Keratinocyte (primary cell): ENCODE results near the gene SCRG1. TPM values are rescaled to one million over a fixed set of nuclear protein-coding genes. Genes with fewer than 3 reads are reported as not detected.

ENCODE experiments used
- DNase-seq: peaks from one replicate; pipeline ENCODE4 v3.0.0-alpha.2; 2011; ENCODE audit warnings: low read depth, missing footprints, low spot score
- FAIRE-seq: peaks from 2 replicates; lab custom pipeline; 2011; peaks lifted over from hg19 to GRCh38; lab: Jason Lieb, UNC
- H2AFZ ChIP-seq: 2 replicates; pipeline ENCODE4 v1.6.0; 2012; ENCODE audit warnings: low read length, control low read depth, inconsistent platforms; ENCODE audit not compliant: control insufficient read depth
- H3K27ac ChIP-seq: 2 replicates; pipeline ENCODE4 v1.5.1; 2011; ENCODE audit warnings: low read length; ENCODE audit not compliant: control insufficient read depth, insufficient read depth
- H3K27me3 ChIP-seq: 3 replicates; pipeline ENCODE4 v1.6.0; 2011; ENCODE audit warnings: low read length; ENCODE audit not compliant: control insufficient read depth, insufficient read depth; ENCODE audit errors: extremely low read depth
- H3K36me3 ChIP-seq, 2 experiments: 2 replicates in 1 of 2; 3 replicates in 1 of 2; pipeline ENCODE4 v1.5.1; 2011; ENCODE audit warnings: low read length in 2 of 2, mild to moderate bottlenecking in 1 of 2; ENCODE audit not compliant: control insufficient read depth in 2 of 2, insufficient read depth in 2 of 2; ENCODE audit errors: extremely low read depth in 1 of 2
- H3K4me1 ChIP-seq: 3 replicates; pipeline ENCODE4 v1.5.1; 2011; ENCODE audit warnings: low read length; ENCODE audit not compliant: control insufficient read depth, insufficient read depth; ENCODE audit errors: extremely low read depth
- H3K4me2 ChIP-seq: 3 replicates; pipeline ENCODE4 v1.6.0; 2011; ENCODE audit warnings: low read depth, low read length; ENCODE audit not compliant: control insufficient read depth, insufficient read depth; ENCODE audit errors: extremely low read depth
- H3K4me3 ChIP-seq, 3 experiments: fragments of 200-600 bp in 1 of 3; sonication (generic) in 1 of 3; 2 replicates in 2 of 3; 3 replicates in 1 of 3; pipeline ENCODE4 v1.5.1; 2011 to 2016; ENCODE audit warnings: low read length in 3 of 3, mild to moderate bottlenecking in 3 of 3, control low read depth in 2 of 3, inconsistent platforms in 1 of 3, low read depth in 1 of 3, mixed read lengths in 1 of 3, mixed run types in 1 of 3, moderate library complexity in 1 of 3; ENCODE audit not compliant: control insufficient read depth in 2 of 3, insufficient read depth in 2 of 3; ENCODE audit errors: extremely low read depth in 1 of 3
- H3K79me2 ChIP-seq: 2 replicates; pipeline ENCODE4 v1.6.0; 2012; ENCODE audit warnings: low read length; ENCODE audit not compliant: control insufficient read depth, insufficient read depth
- H3K9ac ChIP-seq: 3 replicates; pipeline ENCODE4 v1.6.0; 2011; ENCODE audit warnings: low read length; ENCODE audit not compliant: control insufficient read depth, insufficient read depth; ENCODE audit errors: extremely low read depth
- H3K9me1 ChIP-seq: 3 replicates; pipeline ENCODE4 v1.6.0; 2011; ENCODE audit warnings: low read length; ENCODE audit not compliant: control insufficient read depth, insufficient read depth; ENCODE audit errors: extremely low read depth
- H3K9me3 ChIP-seq: 2 replicates; pipeline ENCODE4 v1.5.1; 2012; ENCODE audit warnings: low read depth, low read length; ENCODE audit not compliant: control insufficient read depth
- H4K20me1 ChIP-seq: 3 replicates; pipeline ENCODE4 v1.6.0; 2011; ENCODE audit warnings: low read length; ENCODE audit not compliant: control insufficient read depth, insufficient read depth; ENCODE audit errors: extremely low read depth
- CTCF ChIP-seq, 3 experiments: IDR thresholded peaks in 1 of 3; conservative IDR thresholded peaks in 1 of 3; optimal IDR thresholded peaks in 1 of 3; 2 replicates in 2 of 3; 3 replicates in 1 of 3; pipeline versions ENCODE3 to v1.5.1; 2011; ENCODE audit warnings: low read length in 3 of 3, mild to moderate bottlenecking in 3 of 3, moderate library complexity in 2 of 3, control low read depth in 1 of 3, inconsistent platforms in 1 of 3; ENCODE audit not compliant: insufficient read depth in 2 of 3; ENCODE audit errors: extremely low read depth in 1 of 3
- EZH2 ChIP-seq: IDR thresholded peaks from one replicate; pipeline ENCODE4 v1.6.1; 2012; ENCODE audit warnings: inconsistent platforms, mild to moderate bottlenecking, low read length, moderate library complexity
- dilution Hi-C: fragments of 300-500 bp; cut with MboI; formaldehyde crosslinking; loops from one replicate; pipeline ENCODE4 v1.7.0; 2020; ENCODE audit warnings: low sequenced_read_pairs; ENCODE audit not compliant: extremely low pct_ligation_motif_present
- polyA minus RNA-seq, 3 experiments: library from RNA; depleted of rRNA, polyadenylated mRNA; stranded (reverse); fragments of >200 nt; gene quantifications; 1 replicate in 1 of 3; 2 replicates in 1 of 3; 3 replicates in 1 of 3; pipeline ENCODE4 v1.2.3, GENCODE V29; 2011
- polyA plus RNA-seq, 5 experiments: library from polyadenylated mRNA; depleted of rRNA in 3 of 5; stranded (reverse) in 3 of 5; stranded (forward) in 1 of 5; unstranded in 1 of 5; fragments of >200 nt; gene quantifications; 1 replicate in 1 of 5; 2 replicates in 3 of 5; 3 replicates in 1 of 5; pipeline versions ENCODE4 v1.2.1 to v1.2.3, GENCODE V29; 2011 to 2012; ENCODE audit warnings: missing spikeins in 2 of 5, low read depth in 1 of 5, low replicate concordance in 1 of 5

SCRG1 gene
- polyA plus RNA-seq (not detected in 3 replicates), polyA minus RNA-seq (not detected in 3 replicates)
- polyA plus RNA-seq (2011; ENCODE audit: low read depth): not detected
- not detected in 2 replicates for polyA plus RNA-seq (2011; cell fraction: cytosol; rRNA removed)
- polyA plus RNA-seq (2011; cell fraction: nucleus; rRNA removed): not detected in 2 replicates
- polyA plus RNA-seq (2012; ENCODE audit: low replicate concordance): not detected in 2 replicates
- polyA minus RNA-seq (2011; cell fraction: cytosol; rRNA and poly(A)+ RNA removed): not detected
- polyA minus RNA-seq (2011; cell fraction: nucleus; rRNA and poly(A)+ RNA removed): not detected in 2 replicates

DNA sequence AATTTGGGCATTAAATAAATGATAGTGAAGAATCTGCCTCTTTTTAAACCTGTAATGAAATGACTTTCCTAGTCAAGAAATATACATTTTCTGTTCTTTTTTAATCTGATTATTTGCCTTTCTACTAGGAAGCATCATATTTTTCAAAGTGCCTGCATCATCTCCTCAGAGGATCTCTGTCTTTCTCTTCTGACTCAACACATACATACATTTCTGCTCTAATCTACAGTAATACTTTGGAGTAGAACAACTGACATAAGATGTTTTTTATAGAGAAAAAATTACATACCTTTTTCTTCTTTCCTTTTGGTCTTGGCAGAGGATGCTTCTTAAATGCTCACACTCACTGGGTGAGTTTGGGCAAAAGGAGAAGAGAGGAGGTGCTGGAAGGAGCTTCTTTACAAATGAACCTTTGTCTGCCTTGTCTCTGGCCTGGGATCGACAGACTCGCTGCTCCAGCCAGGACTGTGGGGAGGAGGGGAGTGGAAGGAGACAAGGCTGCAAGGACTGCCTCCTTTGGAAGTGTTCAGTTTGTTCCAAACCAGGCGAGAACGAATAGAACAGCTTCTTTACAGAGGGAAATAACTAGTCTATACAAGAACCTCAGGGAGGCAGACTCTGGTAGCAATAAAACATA, at the start of gene SCRG1:
TSS of gene SCRG1 (minus strand) at position 338 of the 637 bp plus-strand sequence. CDS start 7,702 bp downstream, outside the sequence.
- Histone ChIP-seq H3K9me1 (no peaks in the 10 kb centered on the region), H3K27ac (no peak within 1 kb of the TSS), H4K20me1 (no peaks in the 10 kb centered on the region), H2AFZ (peak within 1 kb of the TSS; percentile 40), H3K4me1 (no peaks in the 10 kb centered on the region), H3K4me2 (no peak within 1 kb of the TSS), H3K36me3 (no peaks in the 10 kb centered on the region), H3K9me3 (no peaks in the 10 kb centered on the region), H3K79me2 (no peaks in the 10 kb centered on the region), H3K9ac (no peak within 1 kb of the TSS), H3K4me3 (no peak within 1 kb of the TSS), H3K27me3 (no peaks in the 10 kb centered on the region)
- FAIRE-seq (no peak), DNase-seq (no peak)
- TF ChIP-seq CTCF (optimal IDR thresholded peaks at IDR 0.05 in 1 of 3, IDR thresholded peaks at IDR 0.05 in 1 of 3, conservative IDR thresholded peaks at IDR 0.05 in 1 of 3; ENCODE audit: extremely low read depth in 1 of 3, insufficient read depth in 2 of 3, low read length in 3 of 3): no peak
- no peak for TF ChIP-seq EZH2
- dilution Hi-C loops: no loop called here

DNA sequence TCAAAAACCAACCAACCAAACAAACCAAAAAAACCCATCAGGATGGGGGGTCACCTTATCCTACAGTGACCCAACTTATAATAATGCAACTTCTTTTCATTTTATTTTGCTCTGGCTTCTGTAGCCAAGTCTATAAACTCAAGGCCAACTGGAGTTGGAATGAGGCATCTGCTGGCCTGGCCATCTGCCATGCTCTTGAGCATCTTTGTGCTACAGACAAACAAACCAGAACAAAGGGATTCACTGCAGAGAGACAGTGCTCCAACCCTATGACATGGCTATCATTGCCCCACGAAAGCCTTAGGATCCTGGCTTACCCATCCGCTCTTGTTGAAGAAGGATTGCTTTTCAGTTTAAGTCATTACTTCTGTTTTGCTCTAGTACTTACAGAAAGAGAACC, 49.2 kb upstream of the SCRG1 start:
- no peaks in the 10 kb centered on the region for H3K9me3 ChIP-seq
- no peaks in the 10 kb centered on the region for H4K20me1 ChIP-seq
- no peaks in the 10 kb centered on the region for H3K36me3 ChIP-seq
- H3K4me2 ChIP-seq: no peak overlapping the region
- H3K27ac ChIP-seq: no peak overlapping the region
- TF ChIP-seq EZH2: no peak
- no peaks in the 10 kb centered on the region for H3K79me2 ChIP-seq
- H3K9ac ChIP-seq: no peak overlapping the region
- no peaks in the 10 kb centered on the region for H3K9me1 ChIP-seq
- DNase-seq (no peak), FAIRE-seq (no peak)
- no peaks in the 10 kb centered on the region for H3K4me1 ChIP-seq
- no peak overlapping the region for H2AFZ ChIP-seq
- dilution Hi-C loops: no loop called here
- H3K4me3 ChIP-seq: no peak overlapping the region
- no peaks in the 10 kb centered on the region for H3K27me3 ChIP-seq
